Brain microvascular endothelial cell (primary cell): ENCODE measurements around the gene ENSA.
A peak's percentile ranks its signal among the peaks of the same experiment; 100 is the strongest.

Source experiments
- DNase-seq: peaks from one replicate; pipeline ENCODE4 v3.0.0-alpha.2; 2020
- H3K27ac ChIP-seq: fragments of 250-450 bp; sonication (Bioruptor Pico); 2 replicates; pipeline ENCODE4 v1.5.1; 2020; ENCODE audit warnings: mild to moderate bottlenecking, moderate library complexity
- H3K27me3 ChIP-seq: fragments of 250-450 bp; sonication (Bioruptor Pico); replicated peaks from 2 replicates; pipeline ENCODE4 v1.5.1; 2020; ENCODE audit warnings: mild to moderate bottlenecking
- H3K36me3 ChIP-seq: fragments of 250-450 bp; sonication (Bioruptor Pico); replicated peaks from 2 replicates; pipeline ENCODE4 v1.5.1; 2020; ENCODE audit warnings: mild to moderate bottlenecking
- H3K4me3 ChIP-seq: 2 replicates; pipeline ENCODE4 v1.5.1; 2011; ENCODE audit warnings: low read depth, mild to moderate bottlenecking, control low read depth, low read length, moderate library complexity
- in situ Hi-C: cut with HindIII; loops from 2 replicates; pipeline ENCODE4 v1.10.0; 2017; ENCODE audit warnings: low sequenced_read_pairs, low pct_ligation_motif_present
- TF ChIP-seq, protein P1 (sequence below): IDR thresholded peaks from 2 replicates; pipeline ENCODE4 v1.5.1; 2011; ENCODE audit warnings: low read depth, mild to moderate bottlenecking, moderate library complexity, low read length, control low read depth, inconsistent platforms; ENCODE audit errors: missing control alignments

Gene ENSA

DNA sequence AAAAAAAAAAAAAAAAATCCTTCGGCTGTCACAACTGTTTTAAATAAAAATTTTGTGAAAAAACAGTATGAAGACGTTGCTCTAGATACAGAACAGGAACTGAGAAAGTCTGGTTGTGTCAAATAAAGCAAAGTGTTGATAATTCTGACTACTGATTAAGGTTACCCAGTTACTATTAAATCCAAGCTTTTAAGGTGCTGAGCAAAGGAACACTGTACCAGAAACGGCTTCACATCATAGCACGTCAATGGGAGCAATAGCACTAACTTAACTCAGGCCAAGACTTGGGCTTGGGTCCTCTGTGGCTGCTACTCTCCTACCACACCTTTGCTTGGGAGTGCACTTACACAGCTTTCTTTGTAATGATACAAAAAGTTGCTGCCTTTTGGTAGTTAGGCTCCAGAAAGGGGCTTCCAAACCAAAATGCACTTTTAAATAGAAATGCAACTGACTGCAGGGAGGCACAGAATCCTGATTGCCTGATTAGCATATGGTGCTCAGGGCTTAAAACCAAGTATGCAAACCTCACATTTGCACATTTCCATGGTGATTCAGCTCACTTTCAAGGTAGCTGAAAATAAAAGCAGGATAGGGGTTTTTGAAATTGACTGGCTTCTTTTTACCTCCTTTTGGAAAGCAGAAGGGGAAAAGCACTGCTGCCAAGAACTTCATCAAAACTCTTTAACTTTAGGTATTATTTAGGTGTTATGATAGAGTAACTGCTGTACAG, 56.3 kb downstream of the ENSA start:
- H3K27me3 ChIP-seq: no peaks in the 10 kb centered on the region
- peaks cover 68% of the 10 kb centered on the region for H3K36me3 ChIP-seq
- in situ Hi-C loops: no loop called here
- peak overlapping the region; percentile 99 for H3K27ac ChIP-seq
- TF ChIP-seq, protein P1, sequence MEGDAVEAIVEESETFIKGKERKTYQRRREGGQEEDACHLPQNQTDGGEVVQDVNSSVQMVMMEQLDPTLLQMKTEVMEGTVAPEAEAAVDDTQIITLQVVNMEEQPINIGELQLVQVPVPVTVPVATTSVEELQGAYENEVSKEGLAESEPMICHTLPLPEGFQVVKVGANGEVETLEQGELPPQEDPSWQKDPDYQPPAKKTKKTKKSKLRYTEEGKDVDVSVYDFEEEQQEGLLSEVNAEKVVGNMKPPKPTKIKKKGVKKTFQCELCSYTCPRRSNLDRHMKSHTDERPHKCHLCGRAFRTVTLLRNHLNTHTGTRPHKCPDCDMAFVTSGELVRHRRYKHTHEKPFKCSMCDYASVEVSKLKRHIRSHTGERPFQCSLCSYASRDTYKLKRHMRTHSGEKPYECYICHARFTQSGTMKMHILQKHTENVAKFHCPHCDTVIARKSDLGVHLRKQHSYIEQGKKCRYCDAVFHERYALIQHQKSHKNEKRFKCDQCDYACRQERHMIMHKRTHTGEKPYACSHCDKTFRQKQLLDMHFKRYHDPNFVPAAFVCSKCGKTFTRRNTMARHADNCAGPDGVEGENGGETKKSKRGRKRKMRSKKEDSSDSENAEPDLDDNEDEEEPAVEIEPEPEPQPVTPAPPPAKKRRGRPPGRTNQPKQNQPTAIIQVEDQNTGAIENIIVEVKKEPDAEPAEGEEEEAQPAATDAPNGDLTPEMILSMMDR: no peak
- no peak overlapping the region for H3K4me3 ChIP-seq
- no peak for DNase-seq
